IMR-90 (cell line): ENCODE results near the gene CUBN. TPM values are rescaled to one million over a fixed set of nuclear protein-coding genes. Genes with fewer than 3 reads are reported as not detected.

Experiments used
- ATAC-seq: fragments of 200-7000 bp; cut with Tn5 transposase; 2 replicates; pipeline ENCODE4 v1.9.1; 2020; ENCODE audit warnings: low read depth, mild to moderate bottlenecking, moderate library complexity
- BruUV-seq: library from RNA; stranded (reverse); fragments of 400-500 nt; replicated peaks from 2 replicates; lab custom pipeline; 2021; lab: Mats Ljungman, UMichigan
- CTCF ChIA-PET: fragments of 300-600 bp; formaldehyde crosslinking; extraction: SDS; loops from one replicate; lab custom pipeline; 2021; ENCODE audit warnings: antibody characterized with exemption; lab: Yijun Ruan, JAX
- POLR2A ChIA-PET: fragments of 300-600 bp; sonication (Branson Sonifier 250); formaldehyde crosslinking; loops from one replicate; lab custom pipeline; 2022; ENCODE audit warnings: antibody characterized with exemption; ENCODE audit not compliant: unreplicated experiment; lab: Charles Lee
- DNase-seq: peaks from one replicate; pipeline ENCODE4 v3.0.0; 2013
- H2AFZ ChIP-seq: replicated peaks from 2 replicates; pipeline ENCODE3; 2013; ENCODE audit warnings: low read length, mild to moderate bottlenecking; ENCODE audit not compliant: poor library complexity
- H2AK5ac ChIP-seq: 2 replicates; pipeline ENCODE4 v1.6.1; 2013; ENCODE audit warnings: low read depth, low read length, inconsistent platforms
- H2AK9ac ChIP-seq: replicated peaks from 2 replicates; pipeline ENCODE3; 2013; ENCODE audit warnings: mild to moderate bottlenecking, low read depth, low read length, moderate library complexity; ENCODE audit not compliant: poor library complexity
- H2BK120ac ChIP-seq: 2 replicates; pipeline ENCODE4 v1.6.1; 2013; ENCODE audit warnings: low read depth, low read length, inconsistent platforms
- H2BK15ac ChIP-seq: 3 replicates; pipeline ENCODE4 v1.6.1; 2013; ENCODE audit warnings: low read depth, low read length, inconsistent platforms
- H2BK20ac ChIP-seq: 2 replicates; pipeline ENCODE4 v1.6.1; 2013; ENCODE audit warnings: low read depth, mild to moderate bottlenecking, inconsistent platforms, low read length, moderate library complexity
- H2BK5ac ChIP-seq: 2 replicates; pipeline ENCODE4 v1.6.1; 2013; ENCODE audit warnings: mild to moderate bottlenecking, low read depth, low read length, inconsistent platforms; ENCODE audit not compliant: poor library complexity, severe bottlenecking
- H3K14ac ChIP-seq: replicated peaks from 2 replicates; pipeline ENCODE4 v1.6.1; 2013; ENCODE audit warnings: low read depth, low read length, inconsistent platforms
- H3K18ac ChIP-seq: 2 replicates; pipeline ENCODE4 v1.6.1; 2013; ENCODE audit warnings: low read depth, low read length, control low read depth
- H3K23ac ChIP-seq: 2 replicates; pipeline ENCODE4 v1.6.1; 2013; ENCODE audit warnings: low read depth, low read length, inconsistent platforms
- H3K27ac ChIP-seq: 2 replicates; pipeline ENCODE4 v1.5.1; 2013; ENCODE audit warnings: mild to moderate bottlenecking, control low read depth, low read length; ENCODE audit not compliant: insufficient read depth
- H3K27me3 ChIP-seq: 2 replicates; pipeline ENCODE4 v1.6.1; 2013; ENCODE audit warnings: low read length; ENCODE audit not compliant: control insufficient read depth, insufficient read depth
- H3K36me3 ChIP-seq: 2 replicates; pipeline ENCODE4 v1.6.1; 2013; ENCODE audit warnings: low read length, mixed read lengths; ENCODE audit not compliant: control insufficient read depth, insufficient read depth
- H3K4ac ChIP-seq: 2 replicates; pipeline ENCODE4 v1.6.1; 2013; ENCODE audit warnings: low read depth, low read length, inconsistent platforms
- H3K4me1 ChIP-seq: 2 replicates; pipeline ENCODE4 v1.6.1; 2013; ENCODE audit warnings: low read length, mixed read lengths; ENCODE audit not compliant: control insufficient read depth, insufficient read depth
- H3K4me2 ChIP-seq: 2 replicates; pipeline ENCODE4 v1.6.1; 2013; ENCODE audit warnings: low read depth, mild to moderate bottlenecking, control low read depth, low read length, moderate library complexity
- H3K4me3 ChIP-seq: 2 replicates; pipeline ENCODE4 v1.5.1; 2013; ENCODE audit warnings: low read depth, mild to moderate bottlenecking, control low read depth, low read length, moderate library complexity; ENCODE audit not compliant: insufficient read depth
- H3K56ac ChIP-seq: 2 replicates; pipeline ENCODE4 v1.6.1; 2013; ENCODE audit warnings: low read length, inconsistent platforms; ENCODE audit not compliant: insufficient read depth; ENCODE audit errors: extremely low read depth
- H3K79me1 ChIP-seq, 2 experiments: 2 replicates each; pipeline ENCODE4 v1.6.1; 2013; ENCODE audit warnings: low read length in 2 of 2, inconsistent platforms in 1 of 2, low read depth in 1 of 2
- H3K9ac ChIP-seq: 2 replicates; pipeline ENCODE4 v1.6.1; 2013; ENCODE audit warnings: low read depth, low read length, control low read depth
- H3K9me1 ChIP-seq: 2 replicates; pipeline ENCODE4 v1.6.1; 2013; ENCODE audit warnings: low read length, inconsistent platforms; ENCODE audit not compliant: insufficient read depth
- H3K9me3 ChIP-seq: 2 replicates; pipeline ENCODE4 v1.6.1; 2013; ENCODE audit warnings: low read length; ENCODE audit not compliant: control insufficient read depth, insufficient read depth
- H4K20me1 ChIP-seq: 2 replicates; pipeline ENCODE4 v1.6.1; 2013; ENCODE audit warnings: low read length, inconsistent platforms; ENCODE audit not compliant: insufficient read depth
- H4K5ac ChIP-seq: 2 replicates; pipeline ENCODE4 v1.6.1; 2013; ENCODE audit warnings: mild to moderate bottlenecking, low read depth, low read length, control low read depth
- H4K8ac ChIP-seq, 2 experiments: 2 replicates each; pipeline ENCODE4 v1.6.1; 2013; ENCODE audit warnings: low read depth in 2 of 2, low read length in 2 of 2, control low read depth in 1 of 2, inconsistent platforms in 1 of 2
- H4K91ac ChIP-seq: 2 replicates; pipeline ENCODE4 v1.6.1; 2013; ENCODE audit warnings: low read depth, low read length, inconsistent platforms; ENCODE audit not compliant: insufficient read depth
- BHLHE40 ChIP-seq: fragments of 150-350 bp; IDR thresholded peaks from 2 replicates; pipeline ENCODE4 v1.6.1; 2016; ENCODE audit warnings: mild to moderate bottlenecking, low read depth, low read length
- CTCF ChIP-seq: conservative IDR thresholded peaks from 2 replicates; pipeline ENCODE4 v1.5.1; 2012; ENCODE audit warnings: mild to moderate bottlenecking, low read depth, low read length, improper control_type of control experiment
- ELK1 ChIP-seq: fragments of 150-350 bp; IDR thresholded peaks from 2 replicates; pipeline ENCODE4 v1.6.1; 2016; ENCODE audit warnings: low read depth, mild to moderate bottlenecking, low read length, moderate library complexity, borderline replicate concordance
- POLR2A ChIP-seq: IDR thresholded peaks from 2 replicates; pipeline ENCODE4 v1.6.1; 2012; ENCODE audit warnings: mild to moderate bottlenecking, low read depth, low read length
- WGBS, 2 experiments: methylation state at CpG; one replicate each; pipeline versions ENCODE4 v1.1.5 to v1.1.7; 2013; ENCODE audit warnings: missing lambda C conversion rate in 2 of 2; ENCODE audit not compliant: insufficient read length in 1 of 2; ENCODE audit errors: extremely low coverage in 2 of 2; 5-methylcytosine and 5-hydroxymethylcytosine counted together
- dilution Hi-C: fragments of 300-500 bp; cut with HindIII; formaldehyde crosslinking; loops from one replicate; pipeline ENCODE4 v1.14.3; 2018; ENCODE audit warnings: low sequenced_read_pairs; ENCODE audit not compliant: unreplicated experiment
- in situ Hi-C: fragments of 300-500 bp; cut with MboI; formaldehyde crosslinking; loops from 3 replicates; pipeline ENCODE4 v1.14.3; 2019; ENCODE audit warnings: low sequenced_read_pairs, inconsistent platforms, mixed read lengths
- intact Hi-C: fragments of 100-400 bp; cut with micrococcal nuclease; formaldehyde crosslinking; loops from 2 replicates; pipeline ENCODE4 v1.10.0; 2022
- polyA plus RNA-seq, 3 experiments: library from polyadenylated mRNA; depleted of rRNA; stranded (reverse); fragments of >200 nt; gene quantifications; 2 replicates each; pipeline ENCODE4 v1.2.3, GENCODE V29; 2012; ENCODE audit warnings: low replicate concordance in 1 of 3
- total RNA-seq: library from RNA; depleted of rRNA; stranded (reverse); fragments of >200 nt; gene quantifications from 2 replicates; pipeline ENCODE4 v1.2.3, GENCODE V29; 2012

The CUBN gene
- total and polyA plus RNA-seq, 2 of the 4 experiments (the other 2 are of a cell fraction): 0.19 to 0.54 TPM

- 100% methylated on average over 1 of the region's 5 CpGs; no CpG with 5 or more reads in 1 of the 2 experiments for WGBS, 2 experiments
- no peak overlapping the region for H3K27ac ChIP-seq
- no peak overlapping the region for H3K4me2 ChIP-seq
- no peak overlapping the region for H3K4me3 ChIP-seq
- no peak overlapping the region for H2AFZ ChIP-seq
- no peak overlapping the region for H2BK5ac ChIP-seq
- H3K27me3 ChIP-seq: no peaks in the 10 kb centered on the region
- H3K23ac ChIP-seq: no peak overlapping the region
- no peak overlapping the region for H3K9ac ChIP-seq
- H2AK5ac ChIP-seq: no peak overlapping the region
- BruUV-seq: no TSS peak
- no peaks in the 10 kb centered on the region for H3K9me3 ChIP-seq
- ATAC-seq (no peak), DNase-seq (no peak)
- in situ Hi-C loops: no loop called here
- POLR2A ChIA-PET: no interaction called here
- H4K5ac ChIP-seq: no peak overlapping the region
- H3K18ac ChIP-seq: no peak overlapping the region
- H2BK120ac ChIP-seq: no peak overlapping the region
- CTCF ChIA-PET: no interaction called here
- intact Hi-C loops: no loop called here
- H3K14ac ChIP-seq: no peak overlapping the region
- H2BK15ac ChIP-seq: no peak overlapping the region
- dilution Hi-C loops: no loop called here
- H4K20me1 ChIP-seq: no peaks in the 10 kb centered on the region; the same call in 1 of the 2 replicates
- H3K36me3 ChIP-seq: no peaks in the 10 kb centered on the region
- H4K8ac ChIP-seq: no peak overlapping the region
- no peak overlapping the region for H3K56ac ChIP-seq
- peaks cover 7% of the 10 kb centered on the region; the same call in 1 of the 2 replicates for H3K9me1 ChIP-seq
- no peak overlapping the region for H4K91ac ChIP-seq
- H3K4ac ChIP-seq: no peak overlapping the region
- TF ChIP-seq CTCF (no peak), BHLHE40 (no peak), POLR2A (no peak), ELK1 (no peak)
- no peak overlapping the region for H2BK20ac ChIP-seq
- H3K4me1 ChIP-seq: peaks cover 6% of the 10 kb centered on the region
- H3K79me1 ChIP-seq: 0 out of 4 replicates have a peak, but pooled peaks cover 0 to 2% of the 10 kb centered on the region in 2 experiments
- H2AK9ac ChIP-seq: no peak overlapping the region
Measured at GRCh38 chr10:17126327-17126726, 3.3 kb downstream of the CUBN start.
